ENCODE measurements around the gene BACH2.

- TF ChIP-seq IRF3 (IDR thresholded peaks at IDR 0.05; ENCODE audit: low read depth, low read length) (no peak), CTCF (IDR thresholded peaks at IDR 0.05) (no peak), TEAD4 (IDR thresholded peaks at IDR 0.05; ENCODE audit: borderline replicate concordance, insufficient read depth) (no peak)
Observed at GRCh38 chr6:89961481-89961880, 335.2 kb downstream of the BACH2 start.

Data from SK-N-SH (cell line).